Spinal cord (tissue), 10 donors: ENCODE data around the gene OXSR1. TPM values are rescaled to one million over a fixed set of nuclear protein-coding genes. Genes with fewer than 3 reads are reported as not detected.
A peak's percentile ranks its signal among the peaks of the same experiment; 100 is the strongest.
"Not testable (repeated sequence)": the region's sequence is repeated elsewhere in the genome, so short reads cannot be mapped to it uniquely, and the experiment has no call there.

Experiments used
- DNase-seq, 6 donors: peaks; one replicate each; pipeline versions ENCODE4 v3.0.0 to v3.0.0-alpha.2; 2013 to 2015; ENCODE audit warnings: low spot score in 6 of 6, low read depth in 4 of 6
- H3K27ac ChIP-seq: one replicate; pipeline ENCODE4 v1.5.1; 2013; ENCODE audit warnings: low read depth, low read length, control low read depth
- H3K27me3 ChIP-seq: one replicate; pipeline ENCODE4 v1.6.1; 2013; ENCODE audit warnings: low read length; ENCODE audit not compliant: control insufficient read depth, insufficient read depth
- H3K36me3 ChIP-seq: one replicate; pipeline ENCODE4 v1.6.1; 2013; ENCODE audit warnings: low read length; ENCODE audit not compliant: control insufficient read depth, insufficient read depth
- H3K4me1 ChIP-seq: one replicate; pipeline ENCODE4 v1.6.1; 2013; ENCODE audit warnings: low read length; ENCODE audit not compliant: control insufficient read depth, insufficient read depth
- H3K4me3 ChIP-seq: one replicate; pipeline ENCODE4 v1.5.1; 2013; ENCODE audit warnings: low read depth, low read length, control low read depth
- H3K9me3 ChIP-seq: one replicate; pipeline ENCODE4 v1.6.1; 2013; ENCODE audit warnings: low read length; ENCODE audit not compliant: control insufficient read depth, insufficient read depth
- WGBS: methylation state at CpG from one replicate; pipeline ENCODE4 v1.1.5; 2013; ENCODE audit warnings: missing lambda C conversion rate; ENCODE audit not compliant: insufficient coverage; 5-methylcytosine and 5-hydroxymethylcytosine counted together
- polyA plus RNA-seq, 2 donors: library from polyadenylated mRNA; unstranded; fragments of 120-200 nt; gene quantifications; one replicate each; pipeline ENCODE4 v1.2.1, GENCODE V29; 2013; ENCODE audit not compliant: insufficient read length in 2 of 2
- total RNA-seq, 2 donors: library from RNA; depleted of rRNA in 1 of 2; stranded (reverse); fragments of 120-200 nt in 1 of 2; fragments of >200 nt in 1 of 2; gene quantifications; one replicate each; pipeline versions ENCODE4 v1.2.3 to v1.2.4, GENCODE V29; 2013 to 2014
- donor health status: healthy.

OXSR1 gene
- total and polyA plus RNA-seq, 4 donors: 32.3 to 36.1 (median 33.4) TPM

DNA sequence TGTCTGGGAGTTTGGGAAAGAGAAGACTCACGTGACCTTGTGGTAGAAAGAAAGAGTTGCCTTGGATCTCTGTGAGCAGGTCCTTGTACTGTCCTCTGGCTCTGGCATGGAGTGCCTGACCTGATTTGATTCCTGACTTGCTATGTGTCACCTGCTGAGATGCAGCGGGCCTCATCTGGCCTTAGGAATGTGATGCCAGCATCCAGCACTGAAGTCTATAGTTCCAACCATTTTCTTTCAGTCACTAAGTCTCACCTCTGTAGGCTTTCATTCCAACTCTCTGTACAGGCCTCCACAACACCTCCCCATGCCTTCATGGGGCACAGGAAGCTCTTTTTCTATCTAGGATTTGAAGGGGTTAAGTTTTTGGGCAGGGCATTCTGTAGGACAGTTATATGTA, 12.1 kb upstream of the OXSR1 start:
- H3K4me3 ChIP-seq: no peak overlapping the region
- no peaks in the 10 kb centered on the region for H3K36me3 ChIP-seq
- H3K27ac ChIP-seq: no peak overlapping the region
- WGBS: 92% methylated on average over 2 of the region's 2 CpGs
- H3K27me3 ChIP-seq: no peaks in the 10 kb centered on the region
- H3K4me1 ChIP-seq: no peaks in the 10 kb centered on the region
- no peak for DNase-seq
- H3K9me3 ChIP-seq: no peaks in the 10 kb centered on the region

DNA sequence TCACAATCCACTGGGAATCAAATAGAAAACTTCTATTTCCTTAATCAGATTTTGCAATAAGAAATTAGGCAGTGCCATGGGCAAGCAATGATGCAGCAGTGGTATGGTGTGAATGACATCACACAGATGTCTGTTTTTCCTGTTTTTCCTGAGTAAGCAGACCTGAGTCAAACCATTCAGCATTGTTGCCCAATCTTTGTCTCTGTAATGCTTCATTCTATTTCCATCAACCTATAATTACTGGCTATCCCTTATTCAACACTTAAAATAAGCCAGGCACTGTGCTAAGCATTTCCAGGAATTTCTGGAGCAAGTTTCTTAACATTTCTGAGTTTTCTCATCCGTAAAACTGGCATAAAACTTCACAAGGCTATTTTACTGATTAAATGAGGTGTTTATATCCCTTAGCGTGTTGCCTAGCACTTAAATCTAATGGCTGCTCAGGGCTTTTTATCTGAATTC, 11.3 kb upstream of the OXSR1 start:
- no peak overlapping the region for H3K27ac ChIP-seq
- peak in 2 of 6 donors; percentile 14 to 55 for DNase-seq

DNA sequence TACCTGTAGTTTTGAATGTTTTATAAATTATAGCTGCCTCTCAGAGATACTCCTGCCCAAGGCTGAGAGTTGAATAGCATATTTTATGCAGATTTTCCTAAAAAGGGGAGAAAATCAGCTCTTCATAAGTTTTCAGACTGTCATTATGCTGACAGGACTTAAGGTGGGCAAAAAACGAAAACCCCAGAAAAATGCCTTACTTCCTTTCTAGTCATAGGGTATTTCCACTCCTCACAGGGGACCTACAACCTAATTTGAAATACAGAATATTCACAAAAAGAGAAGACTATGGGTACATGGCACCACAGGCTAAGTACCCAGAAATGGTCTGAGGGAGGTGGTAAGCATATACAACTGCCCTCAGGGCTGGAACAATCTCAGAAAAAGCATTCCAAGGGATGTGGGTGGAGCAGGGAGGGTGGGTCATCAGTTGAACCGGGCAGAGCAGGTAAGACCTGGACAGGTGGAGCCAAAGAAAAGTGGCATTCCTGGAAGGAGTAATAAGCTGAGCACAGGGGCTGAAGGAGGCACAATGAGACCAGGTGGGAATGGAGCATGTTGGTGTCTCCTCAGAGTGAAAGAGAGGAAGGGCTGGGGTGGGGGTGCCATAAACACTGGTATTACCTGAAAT, 10.6 kb upstream of the OXSR1 start:
- H3K27me3 ChIP-seq: no peaks in the 10 kb centered on the region

More for the DNA sequence above, 11.3 kb upstream of the OXSR1 start:
- H3K9me3 ChIP-seq: no peaks in the 10 kb centered on the region
- H3K36me3 ChIP-seq: no peaks in the 10 kb centered on the region
- WGBS: 40% methylated on average over 1 of the region's 2 CpGs
- no peaks in the 10 kb centered on the region for H3K27me3 ChIP-seq
- no peak overlapping the region for H3K4me3 ChIP-seq
- H3K4me1 ChIP-seq: no peaks in the 10 kb centered on the region

DNA sequence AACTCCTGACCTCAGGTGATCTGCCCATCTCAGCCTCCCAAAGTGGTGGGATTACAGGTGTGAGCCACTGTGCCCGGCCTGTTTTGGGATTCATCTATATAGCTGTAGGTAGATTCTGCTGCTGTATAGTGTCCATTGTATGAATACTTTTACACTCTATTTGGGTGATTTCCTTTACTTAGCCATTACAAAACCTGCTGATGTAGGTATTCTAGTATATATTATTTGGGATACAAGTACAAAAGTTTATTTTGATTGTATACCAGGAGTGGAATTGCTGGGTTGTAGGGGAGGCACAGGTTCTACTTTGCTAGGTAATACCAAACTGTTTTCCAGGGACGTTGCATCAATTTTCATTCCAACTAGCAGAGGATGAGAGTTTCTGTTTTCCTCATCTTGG, 9.5 kb upstream of the OXSR1 start:
- DNase-seq: no peak

More for the DNA sequence above, 10.6 kb upstream of the OXSR1 start:
- H3K4me1 ChIP-seq: no peaks in the 10 kb centered on the region
- WGBS: 71% methylated on average over 1 of the region's 2 CpGs
- no peak for DNase-seq
- no peaks in the 10 kb centered on the region for H3K9me3 ChIP-seq
- H3K27ac ChIP-seq: no peak overlapping the region
- no peaks in the 10 kb centered on the region for H3K36me3 ChIP-seq
- H3K4me3 ChIP-seq: no peak overlapping the region

GRCh38 chr3:38157117-38157516, 8.2 kb upstream of the OXSR1 start:
- H3K9me3 ChIP-seq: no peaks in the 10 kb centered on the region
- no peaks in the 10 kb centered on the region for H3K4me1 ChIP-seq
- H3K27ac ChIP-seq: no peak overlapping the region
- H3K36me3 ChIP-seq: no peaks in the 10 kb centered on the region
- H3K4me3 ChIP-seq: no peak overlapping the region
- WGBS: no CpG with 5 or more reads among the region's 2 CpGs
- no peak for DNase-seq
- H3K27me3 ChIP-seq: no peaks in the 10 kb centered on the region

More for the DNA sequence above, 9.5 kb upstream of the OXSR1 start:
- Histone ChIP-seq H3K27me3 (no peaks in the 10 kb centered on the region), H3K9me3 (no peaks in the 10 kb centered on the region), H3K36me3 (no peaks in the 10 kb centered on the region), H3K4me1 (no peaks in the 10 kb centered on the region), H3K4me3 (no peak overlapping the region), H3K27ac (no peak overlapping the region)
- WGBS: no CpG with 5 or more reads among the region's 2 CpGs

DNA sequence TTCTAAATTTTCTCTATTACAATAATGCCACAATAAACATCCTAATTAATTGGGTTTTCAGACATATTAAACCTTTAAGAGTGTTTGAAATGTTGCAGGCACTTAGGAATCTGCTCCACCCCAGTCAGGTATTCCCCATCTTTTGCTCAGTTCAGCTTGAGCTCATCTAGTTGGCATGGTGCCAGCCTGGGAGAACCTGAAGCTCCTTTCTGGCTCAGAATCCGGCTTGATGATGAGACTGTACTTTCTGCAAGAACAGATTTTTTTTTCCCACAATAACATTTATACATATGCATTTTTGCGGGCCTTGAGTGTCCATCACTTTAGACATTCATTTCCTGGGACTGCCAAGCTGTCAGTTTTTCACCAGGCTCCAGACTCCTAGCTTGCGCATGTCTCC, 7.7 kb upstream of the OXSR1 start:
- no peak overlapping the region for H3K4me3 ChIP-seq
- H3K4me1 ChIP-seq: no peaks in the 10 kb centered on the region
- H3K9me3 ChIP-seq: no peaks in the 10 kb centered on the region
- 85% methylated on average over 3 of the region's 3 CpGs for WGBS
- H3K36me3 ChIP-seq: no peaks in the 10 kb centered on the region
- no peaks in the 10 kb centered on the region for H3K27me3 ChIP-seq
- peak in 2 of 6 donors; percentile 33 to 54 for DNase-seq
- H3K27ac ChIP-seq: no peak overlapping the region

GRCh38 chr3:38158472-38158871, 6.9 kb upstream of the OXSR1 start:
- H3K4me3 ChIP-seq: no peak overlapping the region
- H3K4me1 ChIP-seq: no peaks in the 10 kb centered on the region
- DNase-seq: no peak
- no peaks in the 10 kb centered on the region for H3K27me3 ChIP-seq
- 78% methylated on average over 5 of the region's 5 CpGs for WGBS
- no peak overlapping the region for H3K27ac ChIP-seq
- H3K9me3 ChIP-seq: no peaks in the 10 kb centered on the region
- no peaks in the 10 kb centered on the region for H3K36me3 ChIP-seq

- H3K9me3 ChIP-seq, H3K4me1 ChIP-seq, H3K27me3 ChIP-seq, H3K4me3 ChIP-seq, H3K36me3 ChIP-seq, DNase-seq, H3K27ac ChIP-seq: not testable (repeated sequence)
- 100% methylated on average over 2 of the region's 11 CpGs for WGBS
Observed at GRCh38 chr3:38160704-38161103, 4.6 kb upstream of the OXSR1 start.

- Histone ChIP-seq H3K4me1 (peaks cover 13% of the 10 kb centered on the region), H3K36me3 (no peaks in the 10 kb centered on the region), H3K9me3 (no peaks in the 10 kb centered on the region), H3K27ac (no peak overlapping the region), H3K4me3 (no peak overlapping the region), H3K27me3 (no peaks in the 10 kb centered on the region)
- 95% methylated on average over 4 of the region's 12 CpGs for WGBS
- DNase-seq: no peak
Observed at GRCh38 chr3:38163117-38163840, 2.1 kb upstream of the OXSR1 start.
